Measurements from ENCODE around the gene SYT9.

Gene SYT9

DNA sequence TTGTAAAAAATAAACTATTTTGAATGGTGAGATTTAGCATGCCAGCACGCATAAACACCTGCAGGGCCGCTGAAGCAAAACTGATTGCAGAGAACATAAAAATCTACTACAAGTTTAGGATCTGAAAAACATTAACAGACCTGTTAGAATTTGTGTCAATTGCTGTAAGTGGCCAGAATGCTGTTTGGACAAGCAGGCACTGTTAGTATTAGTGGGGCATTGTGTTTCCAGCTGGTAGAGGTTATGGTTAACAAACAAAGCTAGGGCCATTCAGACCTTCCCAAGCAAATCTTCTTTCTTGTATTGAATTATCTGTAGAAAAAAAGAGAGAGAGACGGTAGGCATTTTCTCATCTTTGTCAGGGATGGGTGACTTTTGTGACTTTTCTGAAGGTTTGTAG is 176.0 kb downstream of the SYT9 start:
- no peak for DNase-seq (ENCODE audit: low read depth)

DNA sequence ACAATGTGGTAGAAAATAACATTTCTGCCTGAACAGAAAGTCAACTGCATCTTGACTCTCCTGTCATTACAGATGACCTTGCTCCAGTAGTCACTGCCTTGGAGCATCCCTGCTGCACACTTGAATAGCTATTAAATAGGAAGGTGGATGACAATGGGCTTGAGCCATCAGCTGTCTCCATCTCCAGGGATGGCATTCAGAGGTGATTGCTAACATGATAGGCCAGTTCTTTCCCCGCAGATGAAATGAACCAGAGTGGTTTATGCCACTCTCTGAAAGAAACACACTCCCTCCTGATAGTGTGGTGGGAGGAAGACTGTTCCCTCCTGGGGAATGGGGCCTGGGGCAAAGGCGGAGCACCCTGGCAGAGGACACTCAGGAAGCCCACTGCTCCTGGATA is 176.5 kb downstream of the SYT9 start:
- DNase-seq (ENCODE audit: low read depth), result no peak

DNA sequence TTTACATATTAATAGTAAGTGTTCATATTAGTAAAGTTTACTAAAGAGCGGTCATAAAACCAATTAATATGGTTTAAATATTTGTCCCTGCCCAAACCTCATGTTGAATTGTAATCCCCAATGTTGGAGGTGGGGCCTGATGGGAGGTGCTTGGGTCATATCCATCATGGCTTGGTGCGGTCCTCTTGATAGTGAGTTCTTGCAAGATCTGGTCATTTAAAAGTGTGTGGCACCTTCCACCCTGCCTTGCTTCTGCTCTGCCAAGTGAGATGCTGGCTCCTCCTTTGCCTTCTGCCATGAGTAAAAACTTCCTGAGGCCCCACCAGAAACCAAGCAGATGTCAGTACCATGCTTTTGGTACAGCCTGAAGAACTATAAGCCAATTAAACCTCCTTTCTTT is 178.8 kb downstream of the SYT9 start:
- no peak for DNase-seq (ENCODE audit: low read depth)

DNA sequence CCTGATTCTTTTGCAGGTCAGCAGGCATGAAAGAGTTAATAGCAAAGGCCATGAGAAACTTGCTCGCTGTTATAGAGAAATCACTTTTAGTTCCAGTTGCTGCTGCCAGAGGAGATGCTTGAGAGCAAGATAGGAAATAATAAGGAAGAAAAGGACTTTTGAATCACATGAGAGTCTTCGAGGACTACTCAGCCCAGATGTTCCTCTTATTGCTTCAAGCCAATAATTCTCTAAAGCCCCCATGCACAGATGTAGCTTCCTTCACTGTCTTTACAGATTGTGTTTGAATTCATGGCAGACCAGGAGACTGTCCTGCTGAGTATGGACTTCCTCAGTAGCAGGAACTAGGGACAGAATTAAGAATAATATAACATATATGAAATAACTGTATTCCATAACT is 183.5 kb downstream of the SYT9 start:
- DNase-seq (ENCODE audit: low read depth), result no peak

DNA sequence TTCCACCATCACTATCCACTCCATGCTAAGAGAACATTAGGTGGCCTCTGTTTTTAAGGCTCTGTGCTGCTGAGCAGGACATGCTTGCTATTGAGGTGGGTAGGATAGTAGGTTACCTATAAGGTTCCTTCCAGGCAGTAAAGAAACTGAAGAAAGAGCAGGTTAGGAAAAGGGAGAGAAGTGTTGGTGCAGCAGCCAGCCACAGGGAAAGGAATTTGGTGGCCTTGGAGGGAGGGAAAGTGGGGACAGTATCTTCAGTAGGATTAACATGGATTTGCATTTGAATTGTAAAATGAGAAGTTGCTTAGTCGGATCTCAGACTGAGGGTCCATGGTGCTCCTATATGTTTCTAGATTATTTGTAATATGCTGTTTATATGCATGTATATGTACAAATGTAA is 184.4 kb downstream of the SYT9 start:
- no peak for DNase-seq (ENCODE audit: low read depth)

DNA sequence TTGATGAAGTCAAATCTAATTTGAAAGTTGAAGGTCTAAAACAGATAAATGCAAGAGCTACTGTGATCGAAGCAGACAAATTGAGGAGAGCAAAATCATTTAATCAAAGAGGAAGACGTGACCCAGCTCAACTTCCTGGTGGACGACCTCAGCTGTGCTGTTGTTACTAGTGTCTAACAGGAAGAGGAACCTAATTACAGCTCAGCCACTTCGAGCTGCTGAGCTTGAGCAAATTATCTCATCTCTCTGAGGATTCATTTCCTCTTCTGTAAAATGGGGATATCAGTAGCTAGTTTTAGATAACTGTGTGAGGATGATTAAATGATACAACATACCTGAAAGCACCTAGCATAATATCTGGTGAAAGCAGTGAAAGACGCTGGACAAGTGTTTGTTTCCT is 185.0 kb downstream of the SYT9 start:
- DNase-seq (ENCODE audit: low read depth), result no peak

DNA sequence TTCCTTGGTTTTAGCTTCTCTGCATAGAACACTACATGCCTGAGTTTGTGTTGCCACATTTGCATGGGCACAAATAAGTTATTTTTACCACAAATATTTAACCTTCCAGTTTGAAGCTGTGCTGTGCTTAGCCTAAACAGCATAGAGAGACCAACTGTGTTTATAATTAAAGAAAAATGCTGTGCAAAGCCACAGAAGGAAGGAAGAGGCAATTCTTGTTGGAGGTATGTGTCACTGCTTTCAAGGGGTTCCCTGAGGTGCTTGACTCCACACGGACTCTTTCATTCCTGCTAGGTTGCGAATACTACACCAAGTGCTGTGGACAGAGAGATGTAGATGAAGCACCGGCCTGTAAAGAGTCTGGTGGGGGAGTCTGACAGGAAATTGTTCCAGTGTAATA is 186.0 kb downstream of the SYT9 start:
- no peak for DNase-seq (ENCODE audit: low read depth)

DNA sequence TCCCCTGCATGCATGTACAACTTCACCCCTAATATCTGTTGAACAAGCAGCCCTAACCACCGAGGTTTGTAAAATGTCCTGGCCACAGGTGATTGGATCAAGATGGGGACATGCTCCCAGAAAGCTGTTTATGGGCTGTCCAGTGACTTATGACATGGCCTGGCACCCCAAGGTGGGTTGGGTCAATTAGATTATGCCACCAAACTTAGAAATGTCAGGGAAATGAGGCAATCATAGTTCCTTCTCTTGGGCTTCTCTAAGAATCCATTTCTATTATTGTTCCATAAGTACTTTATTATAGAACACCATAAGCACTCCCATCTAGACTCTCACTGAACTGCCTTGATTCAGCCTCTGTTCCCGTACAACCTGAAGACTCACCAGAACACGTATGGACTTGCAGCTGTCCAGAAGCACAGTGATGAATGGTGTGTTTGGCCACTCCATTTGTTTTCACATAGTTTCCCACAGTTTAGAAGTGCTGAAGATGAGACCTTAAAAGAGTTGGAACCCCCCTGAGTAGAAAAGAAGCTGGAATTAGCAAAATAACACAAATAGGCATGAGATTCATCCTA is 188.1 kb downstream of the SYT9 start:
- no peak for DNase-seq (ENCODE audit: low read depth)

DNA sequence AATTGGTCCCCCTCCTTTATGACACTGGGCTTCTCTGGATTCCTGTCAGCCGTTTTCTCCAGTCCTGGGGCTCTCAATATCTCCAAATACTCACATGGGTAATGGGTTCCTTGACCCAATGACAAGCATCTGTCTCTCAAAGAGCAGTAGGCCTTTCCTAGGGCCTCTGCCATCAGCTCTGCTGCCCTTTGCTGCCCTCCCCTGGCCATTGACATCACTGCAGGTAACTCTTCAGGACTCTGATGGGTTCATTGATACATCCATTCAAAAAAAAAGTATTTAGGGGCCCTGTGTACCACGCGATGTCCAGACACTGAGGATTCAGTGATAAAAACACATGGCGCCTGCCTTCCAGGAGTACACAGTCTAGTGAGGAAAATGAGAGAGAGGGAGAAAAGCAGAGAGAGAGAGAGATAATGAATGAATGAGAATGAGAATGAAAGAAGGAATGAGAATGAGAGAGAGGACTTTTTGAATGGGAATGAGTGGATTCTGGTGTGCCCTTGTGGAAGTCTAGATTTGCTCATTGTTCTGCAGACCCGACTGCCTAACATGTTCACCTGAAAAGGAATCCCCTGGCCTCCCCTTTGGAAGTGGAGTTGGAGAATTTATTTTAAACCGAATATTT is 191.0 kb downstream of the SYT9 start:
- peak; percentile 5 for DNase-seq (ENCODE audit: low read depth)

DNA sequence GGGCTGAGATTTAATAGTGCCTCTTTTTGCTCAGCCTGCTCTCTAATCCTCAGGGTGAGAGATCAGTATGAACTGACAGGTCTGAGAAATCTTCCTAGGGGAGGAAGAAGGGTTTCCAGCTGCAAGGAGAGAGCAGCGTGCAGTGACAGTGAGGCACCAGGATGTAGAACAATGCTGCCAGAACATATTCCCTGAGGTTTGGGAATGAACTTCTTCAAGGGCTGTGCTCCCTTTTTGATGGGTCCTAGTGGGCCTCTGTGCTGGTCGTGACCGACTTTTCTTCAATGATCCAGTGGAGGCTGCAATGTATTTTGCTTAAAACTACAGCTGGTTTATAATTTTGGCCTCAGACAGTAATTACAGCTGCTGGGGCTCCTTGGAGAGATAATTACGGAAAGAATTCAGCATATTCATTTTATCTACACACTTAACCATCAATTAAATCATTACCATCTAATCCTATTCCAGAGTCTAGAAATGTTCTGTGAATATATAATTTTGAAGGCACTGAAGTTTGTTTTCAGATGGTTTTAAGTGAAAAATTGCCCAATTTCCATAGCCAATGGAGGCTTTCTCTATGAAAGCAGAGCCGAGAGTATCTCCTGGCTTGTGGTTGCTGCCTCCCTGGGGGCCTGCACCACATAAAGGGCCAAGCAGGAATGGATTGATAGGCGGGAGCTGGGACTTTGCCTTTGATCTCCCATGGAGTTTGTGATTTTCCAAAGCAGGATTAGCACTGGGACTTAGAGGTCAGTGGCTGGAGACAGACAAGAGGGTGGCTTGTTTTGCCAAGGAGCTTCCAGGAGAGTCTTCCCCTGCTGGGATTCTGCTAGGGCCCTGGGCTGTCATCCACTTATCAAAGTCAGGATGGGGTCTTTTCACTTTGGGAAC is 192.6 kb downstream of the SYT9 start:
- DNase-seq (ENCODE audit: low read depth), result no peak

DNA sequence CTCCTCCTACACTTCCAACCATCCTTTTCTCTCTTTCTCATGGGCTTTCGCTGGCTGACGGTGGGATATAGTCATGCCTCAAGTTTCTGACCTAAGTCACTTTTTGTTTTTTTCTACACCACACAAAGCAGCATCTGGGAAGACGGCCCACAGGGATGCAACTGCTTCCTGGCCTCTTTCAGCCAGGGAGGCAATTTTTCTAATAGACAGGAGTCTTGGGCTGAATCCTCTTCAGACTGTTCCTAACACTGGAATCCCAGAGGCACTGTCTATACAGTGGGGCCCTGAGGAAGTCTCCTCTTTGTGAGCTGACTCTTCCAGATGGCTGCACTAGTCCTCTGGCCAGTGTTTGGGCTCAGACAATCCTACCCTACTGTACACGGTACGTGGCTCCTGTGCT is 193.9 kb downstream of the SYT9 start:
- DNase-seq (ENCODE audit: low read depth), result no peak

DNA sequence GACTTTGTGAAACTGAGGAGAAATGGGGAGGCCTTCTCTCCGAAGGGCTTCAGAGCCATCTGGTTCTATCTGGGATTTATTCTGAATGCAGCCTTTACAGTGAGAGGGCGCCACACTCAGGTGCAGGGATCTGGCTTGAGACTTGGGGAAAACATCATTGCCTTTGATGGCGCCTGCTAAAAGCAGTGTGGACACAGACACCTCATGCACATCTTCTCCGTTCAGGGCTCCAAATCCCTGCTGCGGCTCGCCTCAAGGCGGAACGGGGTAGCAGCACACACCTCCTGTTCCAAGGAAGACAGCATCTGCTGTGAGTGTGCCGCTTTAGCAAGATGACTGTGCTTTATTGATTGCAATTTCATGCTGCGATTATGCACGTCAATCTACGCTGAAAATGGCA is 196.5 kb downstream of the SYT9 start:
- DNase-seq (ENCODE audit: low read depth), result no peak

DNA sequence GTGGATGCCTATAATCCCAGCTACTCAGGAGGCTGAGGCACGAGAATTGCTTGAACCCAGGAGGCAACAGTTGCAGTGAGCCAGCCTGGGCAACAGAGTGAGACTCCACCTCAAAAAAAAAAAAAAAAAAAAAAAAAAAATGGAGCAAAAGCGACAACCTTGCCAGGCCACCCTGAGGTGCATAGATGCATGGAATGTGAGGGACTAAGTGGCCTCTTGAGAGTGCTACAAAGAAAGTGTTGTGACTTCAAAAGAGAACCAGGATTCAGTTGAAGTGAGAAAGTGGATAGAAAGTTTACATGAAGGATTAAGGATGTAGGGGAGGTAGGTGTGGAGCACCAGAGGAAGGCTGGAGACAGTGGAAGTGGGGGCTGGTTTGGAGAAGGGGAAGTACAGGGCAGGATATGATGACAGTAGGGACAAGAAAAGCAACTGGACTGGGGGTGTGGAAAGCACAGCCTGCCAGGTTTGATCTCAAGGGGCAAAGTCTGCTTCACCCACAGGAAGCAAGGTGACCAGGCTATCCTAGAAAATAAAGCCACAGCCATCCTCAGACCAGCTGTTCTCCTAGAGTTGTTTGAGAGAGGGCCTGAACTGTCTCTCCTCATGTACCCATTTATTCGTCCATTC is 197.6 kb downstream of the SYT9 start:
- DNase-seq (ENCODE audit: low read depth), result no peak

DNA sequence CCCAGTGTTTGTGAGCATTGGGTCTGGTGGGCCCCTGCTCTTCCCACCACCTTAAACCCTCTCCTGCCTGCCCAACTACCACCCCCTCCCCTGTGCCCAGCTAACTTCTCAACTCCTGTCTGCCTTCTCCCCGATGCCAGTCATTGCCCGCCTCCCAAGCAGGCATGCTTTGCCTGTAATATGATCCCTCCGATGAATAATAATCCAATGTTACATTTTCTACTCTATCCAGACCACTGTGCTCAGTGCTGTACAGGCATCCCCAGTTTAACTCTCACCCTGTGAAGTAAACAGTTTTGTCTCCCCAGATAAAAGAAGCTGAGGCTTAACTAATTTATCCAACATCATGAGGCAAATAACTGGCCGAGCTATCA is 198.1 kb downstream of the SYT9 start:
- DNase-seq (ENCODE audit: low read depth), result no peak

DNA sequence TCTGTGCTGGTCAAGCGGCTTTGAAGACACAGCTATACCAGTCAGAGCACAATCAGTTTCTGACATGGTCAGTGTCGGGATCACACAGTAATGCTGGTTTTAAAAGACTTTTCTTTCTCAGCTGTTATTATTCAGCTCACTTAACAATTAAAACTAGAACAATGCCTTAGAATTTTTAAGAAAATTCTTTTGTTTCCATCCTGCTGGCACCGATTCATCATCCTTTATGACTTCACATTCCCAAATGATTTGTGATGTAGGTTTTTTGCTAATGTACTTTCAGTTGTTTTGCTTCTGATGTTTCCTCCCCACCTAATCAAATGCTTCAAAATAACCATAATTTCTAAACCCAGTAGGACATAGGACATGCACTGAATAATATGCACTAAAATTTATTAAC is 199.1 kb downstream of the SYT9 start:
- DNase-seq (ENCODE audit: low read depth), result no peak

DNA sequence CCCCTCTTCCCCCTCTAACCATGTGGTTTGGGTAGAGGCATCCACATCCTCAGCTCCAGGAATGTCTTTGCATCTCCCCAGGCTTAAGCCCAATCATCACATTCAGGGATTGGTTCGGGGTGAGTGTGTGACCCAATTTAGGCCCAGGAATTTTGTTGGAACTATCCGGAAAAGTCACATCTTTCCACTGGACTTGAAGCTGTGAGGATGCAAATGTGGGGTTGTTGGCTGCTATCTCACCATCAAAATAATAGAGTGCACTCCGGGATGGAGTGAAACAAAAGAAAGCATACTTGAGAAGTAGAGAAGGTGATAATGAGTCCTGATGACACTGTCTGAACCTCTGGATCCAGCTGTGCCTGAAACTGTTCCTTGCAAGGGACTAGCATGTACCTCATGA is 199.8 kb downstream of the SYT9 start:
- no peak for DNase-seq (ENCODE audit: low read depth)

DNA sequence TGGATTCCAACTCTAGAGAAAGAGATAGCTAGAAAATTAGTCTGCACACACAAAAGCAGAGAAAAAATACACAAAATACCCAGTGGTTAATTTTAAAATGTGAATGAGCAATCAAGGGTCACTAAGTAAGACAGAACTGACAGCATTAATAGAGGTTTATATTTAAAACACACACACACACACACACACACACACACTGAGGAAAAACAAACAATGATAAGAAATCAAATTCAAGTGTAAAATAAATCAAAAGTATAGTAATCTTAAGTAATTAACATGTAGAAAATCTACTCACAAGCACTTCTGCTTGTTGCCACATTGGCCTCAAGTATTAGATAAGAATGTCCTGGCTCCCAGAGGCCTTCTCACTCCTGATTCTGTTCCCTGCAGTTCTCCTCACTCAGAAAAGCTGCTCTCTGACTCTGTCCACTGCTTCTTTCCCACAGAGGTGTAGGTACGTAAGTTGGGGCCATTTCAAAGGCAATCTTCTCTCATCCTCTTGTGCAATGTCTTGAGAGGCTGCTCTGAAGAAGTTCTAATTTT is 200.3 kb downstream of the SYT9 start:
- DNase-seq (ENCODE audit: low read depth), result no peak

DNA sequence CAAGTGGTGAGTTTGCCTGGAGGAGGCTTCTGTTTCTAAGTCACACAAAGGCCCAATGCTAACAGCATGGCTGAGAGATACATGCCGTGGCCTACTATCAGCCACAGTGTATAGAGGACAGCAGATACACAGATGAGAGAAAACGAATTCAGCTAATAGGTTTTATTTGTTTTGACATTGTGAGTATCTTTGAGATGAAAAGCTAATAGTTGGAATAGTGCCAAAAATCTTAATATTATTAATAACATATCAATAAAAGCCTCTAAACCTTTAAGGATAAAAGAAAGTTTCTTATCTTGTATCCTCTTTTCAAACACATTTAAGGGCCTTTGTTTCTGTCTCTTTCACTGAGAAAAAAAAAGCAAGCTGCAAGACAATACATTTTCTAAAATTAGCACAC is 203.2 kb downstream of the SYT9 start:
- no peak for DNase-seq (ENCODE audit: low read depth)

DNA sequence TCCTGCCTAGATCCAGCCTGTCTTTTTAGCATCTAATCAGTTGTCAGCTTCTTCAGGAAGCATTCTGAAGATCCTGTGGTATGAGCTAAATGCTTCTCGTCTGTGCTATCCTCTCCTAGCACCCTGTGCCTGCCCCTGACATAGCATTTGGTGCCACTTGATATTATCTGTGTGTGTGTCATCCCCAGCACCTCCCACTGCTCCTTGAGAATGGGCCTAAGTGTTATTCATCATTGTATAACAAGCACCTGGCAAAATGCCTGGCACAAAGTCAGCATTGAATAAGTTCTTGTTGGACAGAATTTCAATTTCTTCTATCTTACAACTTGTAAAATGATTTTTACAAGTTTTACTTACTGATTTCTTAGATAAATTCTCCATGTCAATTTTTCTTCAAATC is 205.5 kb downstream of the SYT9 start:
- no peak for DNase-seq (ENCODE audit: low read depth)

DNA sequence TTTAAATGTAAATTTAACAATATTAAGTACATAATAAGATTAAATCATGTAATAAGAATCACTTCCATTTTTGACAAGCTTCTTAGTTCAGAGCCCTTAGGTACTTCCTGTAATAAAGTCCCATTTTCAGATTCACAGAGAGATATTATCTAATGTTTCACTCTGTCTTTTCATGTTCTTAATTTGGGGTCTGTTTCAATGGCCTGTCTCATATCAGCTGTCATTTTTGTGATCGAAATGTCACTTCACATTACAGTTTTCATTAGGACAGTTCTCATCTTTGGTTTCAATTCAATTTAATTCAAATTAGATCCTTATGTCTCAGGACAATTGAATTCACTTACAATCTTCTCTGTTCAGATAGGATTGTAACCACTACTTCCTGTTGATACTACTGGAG is 211.0 kb downstream of the SYT9 start:
- no peak for DNase-seq (ENCODE audit: low read depth)

DNA sequence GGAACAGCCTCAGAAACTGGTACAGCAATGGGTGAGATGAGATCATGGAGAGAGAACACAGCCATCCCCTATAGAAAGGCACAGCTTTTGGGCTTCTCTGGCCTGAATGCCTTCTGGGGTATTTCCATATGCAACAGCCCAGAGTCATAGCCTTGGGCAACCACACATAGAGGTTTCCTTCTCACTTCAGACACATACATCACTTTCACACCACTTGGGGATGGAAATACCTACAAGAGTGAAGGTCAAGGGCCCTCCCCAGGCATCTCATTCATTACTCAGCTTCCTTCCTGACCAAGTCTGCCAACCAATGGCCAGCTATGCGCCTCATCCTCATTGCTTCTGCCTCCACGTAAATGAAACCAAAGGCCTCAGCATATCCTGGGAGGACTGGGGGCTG is 215.9 kb downstream of the SYT9 start:
- DNase-seq (ENCODE audit: low read depth), result no peak

DNA sequence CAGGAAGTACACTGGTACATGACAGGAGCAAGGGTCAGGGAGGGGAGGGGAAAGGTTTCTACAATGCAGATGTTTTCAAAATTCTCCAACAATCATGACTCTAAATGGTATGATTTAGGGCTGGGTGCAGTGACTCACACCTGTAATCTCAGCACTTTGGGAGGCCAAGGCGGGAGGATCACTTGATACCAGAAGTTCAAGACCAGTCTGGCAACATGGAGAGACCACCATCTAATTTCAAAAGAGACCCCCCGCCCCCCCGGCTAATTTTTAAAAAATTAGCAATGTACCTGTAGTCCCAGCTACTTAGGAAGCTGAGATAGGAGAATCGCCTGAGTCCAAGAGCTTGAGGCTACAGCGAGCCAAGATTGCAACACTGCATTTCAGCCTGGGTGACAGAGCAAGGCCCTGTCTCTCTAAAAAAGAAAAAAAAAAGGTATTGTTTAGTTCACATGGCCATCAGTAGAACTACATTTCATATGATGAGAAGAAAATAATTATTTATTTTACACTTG is 217.7 kb downstream of the SYT9 start:
- no peak for DNase-seq (ENCODE audit: low read depth)

DNA sequence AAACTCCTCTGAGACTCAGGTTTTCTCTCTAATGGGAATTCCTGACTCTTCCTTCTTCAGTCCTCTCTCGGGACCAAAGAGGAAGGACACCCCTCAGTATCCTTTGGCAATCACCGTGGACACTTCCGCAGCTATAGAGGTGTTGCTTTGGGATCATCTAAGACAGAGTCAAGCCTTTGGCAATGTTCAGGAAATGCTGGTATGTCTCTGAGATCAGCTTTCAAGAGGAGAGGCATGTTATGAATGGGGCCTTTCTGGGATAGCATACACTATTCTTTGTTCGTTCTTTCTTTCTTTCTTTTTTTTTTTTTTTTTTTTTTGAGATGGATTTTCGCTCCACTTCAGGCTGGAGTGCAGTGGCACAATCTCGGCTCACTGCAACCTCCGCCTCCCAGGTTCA is 219.4 kb downstream of the SYT9 start:
- DNase-seq (ENCODE audit: low read depth), result no peak

All from non-pigmented ciliary epithelial cell (primary cell).